ENCODE results near the gene HMGN2. TPM values are rescaled to one million over a fixed set of nuclear protein-coding genes. Genes with fewer than 3 reads are reported as not detected.
A peak's percentile ranks its signal among the peaks of the same experiment; 100 is the strongest.

Gene HMGN2
- total and polyA plus RNA-seq, 2 of the 13 experiments (the other 11 are each of a cell fraction or from before 2014, with no cell fraction given) = 63.4 to 343 TPM

- TF ChIP-seq CEBPZ (IDR thresholded peaks at IDR 0.05; ENCODE audit: low read length) = no peak
- no peak for TF ChIP-seq ZNF496 (CRISPR knock-in tag; IDR thresholded peaks at IDR 0.05; ENCODE audit: insufficient replicate concordance)
- TF ChIP-seq SALL2 (CRISPR knock-in tag; IDR thresholded peaks at IDR 0.05) = no peak
- no peak for TF ChIP-seq MZF1 (CRISPR knock-in tag; IDR thresholded peaks at IDR 0.05; ENCODE audit: borderline replicate concordance)
- no peak for TF ChIP-seq CENPX (CRISPR knock-in tag; IDR thresholded peaks at IDR 0.05)
- TF ChIP-seq ARID3A (IDR thresholded peaks at IDR 0.05; ENCODE audit: low read depth, low read length) = no peak
- TF ChIP-seq ZNF253 (CRISPR knock-in tag; IDR thresholded peaks at IDR 0.05; ENCODE audit: borderline replicate concordance) = no peak
- no peak for TF ChIP-seq TFAP4 (IDR thresholded peaks at IDR 0.05; ENCODE audit: borderline replicate concordance, low read depth)
- no peak for TF ChIP-seq SETDB1 (CRISPR knock-in tag; IDR thresholded peaks at IDR 0.05; ENCODE audit: borderline replicate concordance)
- TF ChIP-seq BORCS8-MEF2B (CRISPR knock-in tag; IDR thresholded peaks at IDR 0.05) = no peak
- no peak for TF ChIP-seq DBP (CRISPR knock-in tag; IDR thresholded peaks at IDR 0.05; ENCODE audit: not compliant biosample characterization)
- 0 out of 2 replicates have a peak, but pooled peaks have one; percentile 40 for TF ChIP-seq ZNF205 (CRISPR knock-in tag; IDR thresholded peaks at IDR 0.05)
- no peak for TF ChIP-seq HES4 (CRISPR knock-in tag; IDR thresholded peaks at IDR 0.05; ENCODE audit: borderline replicate concordance)
- TF ChIP-seq ZNF678 (CRISPR knock-in tag; IDR thresholded peaks at IDR 0.05) = no peak
- no peak for TF ChIP-seq ZNF781 (CRISPR knock-in tag; IDR thresholded peaks at IDR 0.05; ENCODE audit: borderline replicate concordance, not compliant biosample characterization)
- TF ChIP-seq KMT2A (CRISPR knock-in tag; IDR thresholded peaks at IDR 0.05) = no peak; the same call in 1 of the 2 replicates
- no peak for TF ChIP-seq MIER3 (CRISPR knock-in tag; IDR thresholded peaks at IDR 0.05; ENCODE audit: borderline replicate concordance)
- TF ChIP-seq POLR2A (IDR thresholded peaks at IDR 0.05; ENCODE audit: insufficient read depth in 1 of 2, low read depth in 2 of 2, low read length in 2 of 2) = peak in 1 of 2 experiments; percentile 20; a peak in 2 of 4 replicates
- 0 out of 2 replicates have a peak, but pooled peaks have one; percentile 13 for TF ChIP-seq BCL3 (CRISPR knock-in tag; IDR thresholded peaks at IDR 0.05)
- TF ChIP-seq SP5 (CRISPR knock-in tag; IDR thresholded peaks at IDR 0.05; ENCODE audit: borderline replicate concordance, low read depth) = no peak
- no peak for TF ChIP-seq PITX1 (CRISPR knock-in tag; IDR thresholded peaks at IDR 0.05)
Observed at GRCh38 chr1:26471498-26472319, 531 bp upstream of the HMGN2 start (continued).

Measured in HepG2 (cell line).